MM.1S (cell line): ENCODE results near the gene UBE2J2.

Source experiments
- CTCF ChIP-seq: fragments of 300-600 bp; sonication (generic); IDR thresholded peaks from 2 replicates; pipeline ENCODE4 v1.5.1; 2016; ENCODE audit warnings: antibody characterized with exemption, low read length, mixed read lengths
- EZH2 ChIP-seq: fragments of 300-600 bp; sonication (generic); optimal IDR thresholded peaks from 2 replicates; pipeline ENCODE3; 2017; ENCODE audit warnings: low read depth, mild to moderate bottlenecking, antibody characterized with exemption, low read length, mixed read lengths

- TF ChIP-seq EZH2 (no peak), CTCF (no peak)
These were observed 12.1 kb upstream of the UBE2J2 start for GRCh38 chr1:1285611-1286311.
